Upper lobe of left lung (tissue), 6 donors: ENCODE results near the gene SPTLC3. TPM values are rescaled to one million over a fixed set of nuclear protein-coding genes. Genes with fewer than 3 reads are reported as not detected.

Experiments used
- ATAC-seq, 2 donors: fragments of 200-7000 bp; cut with Tn5 transposase; one replicate each; pipeline ENCODE4 v1.9.1; 2022; ENCODE audit warnings: mild to moderate bottlenecking in 2 of 2, moderate library complexity in 2 of 2; ENCODE audit not compliant: low FRiP score in 2 of 2
- DNase-seq, 2 donors: peaks; one replicate each; pipeline ENCODE4 v3.0.0-alpha.2; 2019 to 2020
- H3K27ac ChIP-seq, 4 donors: fragments of 200-600 bp; sonication (generic); one replicate each; pipeline ENCODE4 v1.5.1; 2016 to 2019
- H3K27me3 ChIP-seq, 4 donors: fragments of 200-600 bp; sonication (generic); one replicate each; pipeline ENCODE4 v1.5.1; 2017 to 2019
- H3K36me3 ChIP-seq, 4 donors: fragments of 200-600 bp; sonication (generic); one replicate each; pipeline ENCODE4 v1.5.1; 2016 to 2019
- H3K4me1 ChIP-seq, 4 donors: fragments of 200-600 bp; sonication (generic); one replicate each; pipeline ENCODE4 v1.5.1; 2018 to 2019
- H3K4me3 ChIP-seq, 4 donors: fragments of 200-600 bp; sonication (generic); one replicate each; pipeline ENCODE4 v1.5.1; 2017 to 2019; ENCODE audit warnings: mild to moderate bottlenecking in 2 of 4, moderate library complexity in 1 of 4
- H3K9me3 ChIP-seq, 4 donors: fragments of 200-600 bp; sonication (generic); one replicate each; pipeline ENCODE4 v1.5.1; 2018 to 2019
- EP300 ChIP-seq, 4 donors: sonication (generic); formaldehyde crosslinking; IDR thresholded peaks; one replicate each; pipeline ENCODE4 v1.5.1; 2017; ENCODE audit warnings: antibody characterized with exemption in 4 of 4, control low read depth in 2 of 4
- POLR2A ChIP-seq, 4 donors: fragments of 450-650 bp; IDR thresholded peaks; one replicate each; pipeline ENCODE4 v1.5.1; 2016 to 2017; ENCODE audit warnings: antibody characterized with exemption in 4 of 4, mild to moderate bottlenecking in 2 of 4
- POLR2AphosphoS5 ChIP-seq, 2 donors: sonication (generic); formaldehyde crosslinking; IDR thresholded peaks; one replicate each; pipeline ENCODE4 v1.5.1; 2017; ENCODE audit warnings: antibody characterized with exemption in 2 of 2
- whole genome bisulfite sequencing, 2 donors: methylation state at CpG; one replicate each; pipeline ENCODE4 v1.1.5; 2017 to 2018; 5-methylcytosine and 5-hydroxymethylcytosine counted together
- total RNA-seq, 6 donors: library from RNA; depleted of rRNA in 4 of 6; stranded (reverse); fragments of >200 nt in 4 of 6; gene quantifications; one replicate each; pipeline versions ENCODE4 v1.1.0 to v1.2.1, GENCODE V29; 2016 to 2021
- TF ChIP-seq, protein P1 (sequence below), 6 experiments: fragments of 450-650 bp in 4 of 6; fragments of 200-600 bp in 2 of 6; sonication (generic) in 2 of 6; IDR thresholded peaks; one replicate each; pipeline ENCODE4 v1.5.1; 2016 to 2019; ENCODE audit warnings: antibody characterized with exemption in 6 of 6
- donor health status: DM: no; HTN: no; CAD: no; lungs with moderate emphysema.
- donor health status: DM: no; HTN: yes; CAD: no; lungs with severe emphysema.

The SPTLC3 gene
- total RNA-seq, 6 donors from 2014 or later = 9.0 to 21.7 (median 15.8) TPM

DNA sequence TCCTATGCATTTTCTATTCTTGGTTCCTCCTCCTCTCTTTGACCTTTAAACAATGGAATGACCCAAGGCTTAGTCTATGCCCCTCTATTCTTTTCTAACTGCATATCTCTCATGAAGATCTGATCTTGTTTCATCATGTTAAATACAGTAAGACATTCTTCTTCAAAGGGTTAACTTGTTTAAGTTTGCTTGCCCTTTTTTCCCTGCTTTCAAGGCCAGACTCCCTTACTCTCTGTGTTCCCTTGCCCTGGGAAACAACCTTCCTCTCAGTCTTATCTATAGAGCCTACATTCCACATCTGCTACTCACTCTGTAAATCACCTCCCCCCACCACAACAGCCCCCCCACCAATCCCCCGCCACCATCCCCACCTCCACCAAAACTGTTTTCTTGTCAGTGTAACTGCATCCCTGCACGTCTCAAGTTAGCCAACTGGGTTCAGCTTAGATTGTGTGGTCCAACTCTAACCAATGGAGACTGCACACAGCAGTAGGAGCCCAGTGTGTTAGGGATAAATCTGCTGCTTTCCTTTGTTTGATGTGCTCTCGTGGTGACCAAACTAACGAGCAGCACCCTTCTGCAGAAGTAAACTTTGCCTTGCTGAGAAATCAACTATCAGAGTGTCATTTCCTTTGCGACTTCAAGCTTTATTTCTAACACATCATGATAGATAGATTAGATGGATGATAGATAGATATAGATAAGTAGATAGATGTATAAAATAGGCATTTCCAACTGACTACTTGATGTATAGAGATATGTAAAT is 12.6 kb downstream of the SPTLC3 start:
- no peak for TF ChIP-seq POLR2A (IDR thresholded peaks at IDR 0.05)
- DNase-seq (no peak), ATAC-seq (no peak)
- no peak overlapping the region for H3K4me3 ChIP-seq
- no peaks in the 10 kb centered on the region for H3K36me3 ChIP-seq
- H3K27me3 ChIP-seq = no peaks in the 10 kb centered on the region
- H3K4me1 ChIP-seq = no peaks in the 10 kb centered on the region
- H3K27ac ChIP-seq = no peak overlapping the region
- peaks cover 0 to 14% (median 2%) of the 10 kb centered on the region in 4 donors for H3K9me3 ChIP-seq
- 91 to 95% methylated on average over 5 of the region's 5 CpGs for WGBS, 2 donors

DNA sequence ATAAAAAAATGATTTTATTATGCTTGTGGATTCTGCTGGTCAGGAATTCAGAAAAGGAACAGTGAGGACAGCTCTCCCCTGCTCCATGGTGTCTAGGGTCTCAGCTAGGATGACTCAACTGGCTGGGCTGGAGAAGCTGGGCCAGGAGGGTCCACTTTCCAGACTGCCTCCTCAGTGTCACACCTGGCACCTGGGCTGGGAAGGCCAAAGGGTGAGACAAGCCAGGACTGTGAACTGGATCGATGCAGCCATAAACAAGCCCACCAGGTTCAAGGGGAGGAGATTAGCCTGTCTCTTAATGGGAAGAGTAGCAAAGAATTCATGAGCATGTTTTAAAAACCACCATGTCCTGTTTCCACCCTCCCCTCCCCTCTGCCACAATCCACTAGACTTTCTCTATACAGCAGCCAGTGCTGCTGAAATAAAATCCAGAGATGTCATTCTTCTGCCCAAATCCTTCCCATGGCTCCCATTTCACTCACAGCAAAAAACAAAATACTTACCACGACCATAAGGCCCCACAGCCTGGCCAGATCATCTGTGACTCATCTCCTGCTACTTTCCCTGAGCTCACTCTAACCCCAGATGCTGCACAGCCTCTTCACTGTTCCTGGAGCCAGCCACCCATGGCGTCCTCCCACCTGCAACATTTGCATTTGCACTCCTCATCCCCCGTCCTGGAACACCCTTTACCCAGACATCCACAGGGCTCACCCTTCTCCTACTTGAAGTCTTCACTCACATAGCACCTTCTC is 13.8 kb downstream of the SPTLC3 start:
- peaks cover 0 to 14% (median 2%) of the 10 kb centered on the region in 4 donors for H3K9me3 ChIP-seq
- H3K4me3 ChIP-seq = no peak overlapping the region
- no peaks in the 10 kb centered on the region for H3K36me3 ChIP-seq
- H3K4me1 ChIP-seq = peaks cover 0 to 5% (median 0%) of the 10 kb centered on the region in 4 donors
- no peak for TF ChIP-seq POLR2AphosphoS5 (IDR thresholded peaks at IDR 0.05)
- no peak for TF ChIP-seq POLR2A (IDR thresholded peaks at IDR 0.05)
- TF ChIP-seq EP300 (IDR thresholded peaks at IDR 0.05) = no peak
- TF ChIP-seq, protein P1, sequence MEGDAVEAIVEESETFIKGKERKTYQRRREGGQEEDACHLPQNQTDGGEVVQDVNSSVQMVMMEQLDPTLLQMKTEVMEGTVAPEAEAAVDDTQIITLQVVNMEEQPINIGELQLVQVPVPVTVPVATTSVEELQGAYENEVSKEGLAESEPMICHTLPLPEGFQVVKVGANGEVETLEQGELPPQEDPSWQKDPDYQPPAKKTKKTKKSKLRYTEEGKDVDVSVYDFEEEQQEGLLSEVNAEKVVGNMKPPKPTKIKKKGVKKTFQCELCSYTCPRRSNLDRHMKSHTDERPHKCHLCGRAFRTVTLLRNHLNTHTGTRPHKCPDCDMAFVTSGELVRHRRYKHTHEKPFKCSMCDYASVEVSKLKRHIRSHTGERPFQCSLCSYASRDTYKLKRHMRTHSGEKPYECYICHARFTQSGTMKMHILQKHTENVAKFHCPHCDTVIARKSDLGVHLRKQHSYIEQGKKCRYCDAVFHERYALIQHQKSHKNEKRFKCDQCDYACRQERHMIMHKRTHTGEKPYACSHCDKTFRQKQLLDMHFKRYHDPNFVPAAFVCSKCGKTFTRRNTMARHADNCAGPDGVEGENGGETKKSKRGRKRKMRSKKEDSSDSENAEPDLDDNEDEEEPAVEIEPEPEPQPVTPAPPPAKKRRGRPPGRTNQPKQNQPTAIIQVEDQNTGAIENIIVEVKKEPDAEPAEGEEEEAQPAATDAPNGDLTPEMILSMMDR (IDR thresholded peaks at IDR 0.05) = no peak
- 69 to 72% methylated on average over 4 of the region's 4 CpGs for WGBS, 2 donors
- no peak overlapping the region for H3K27ac ChIP-seq
- no peak for ATAC-seq
- DNase-seq = no peak
- H3K27me3 ChIP-seq = no peaks in the 10 kb centered on the region

DNA sequence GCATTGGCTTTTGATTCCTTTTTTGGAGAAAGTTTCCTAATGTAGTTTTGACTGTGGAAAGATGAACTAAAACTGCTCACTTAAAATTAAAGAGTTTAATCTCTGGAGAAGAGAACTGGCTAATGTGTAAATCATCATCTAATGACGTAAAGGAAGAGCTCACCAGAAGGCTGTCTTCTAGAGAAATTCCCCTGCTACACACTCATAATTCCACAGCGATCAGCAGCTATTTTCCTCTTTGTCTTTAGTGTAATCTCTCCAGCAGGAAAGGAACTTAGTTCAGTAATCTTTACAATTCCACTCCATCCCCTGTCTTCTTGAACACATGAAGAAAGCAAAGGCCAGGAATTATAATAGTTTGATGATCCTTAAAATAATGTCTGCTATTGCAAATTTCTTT is 15.8 kb downstream of the SPTLC3 start:
- no peaks in the 10 kb centered on the region for H3K27me3 ChIP-seq
- H3K4me3 ChIP-seq = no peak overlapping the region
- H3K4me1 ChIP-seq = peaks cover 0 to 10% (median 4%) of the 10 kb centered on the region in 4 donors
- no peaks in the 10 kb centered on the region for H3K36me3 ChIP-seq
- peaks cover 0 to 14% (median 2%) of the 10 kb centered on the region in 4 donors for H3K9me3 ChIP-seq
- no peak for TF ChIP-seq EP300 (IDR thresholded peaks at IDR 0.05)
- TF ChIP-seq POLR2AphosphoS5 (IDR thresholded peaks at IDR 0.05) = no peak
- no peak for TF ChIP-seq POLR2A (IDR thresholded peaks at IDR 0.05)
- TF ChIP-seq, protein P1 (IDR thresholded peaks at IDR 0.05) = no peak
- 77 to 81% methylated on average over 2 of the region's 2 CpGs for WGBS, 2 donors
- no peak for DNase-seq
- H3K27ac ChIP-seq = no peak overlapping the region
- ATAC-seq = no peak

DNA sequence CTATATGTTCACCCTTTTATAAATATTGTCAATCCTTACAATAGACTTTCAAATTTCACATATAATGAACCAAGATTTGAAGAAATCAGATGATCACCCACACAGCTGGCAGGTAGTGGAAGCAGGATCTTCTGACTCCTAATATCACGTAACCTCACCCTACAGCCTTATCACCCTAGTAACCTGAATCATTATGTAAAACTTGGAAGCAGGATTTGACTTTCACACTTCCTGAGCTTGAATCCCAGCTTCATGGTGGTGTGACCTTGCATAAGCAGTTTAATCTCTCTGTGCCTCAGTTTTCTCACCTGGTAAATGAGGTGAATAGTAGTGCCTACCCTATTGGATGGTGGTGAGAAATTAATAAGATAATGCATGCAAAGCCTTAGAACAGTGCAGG is 16.4 kb downstream of the SPTLC3 start:
- TF ChIP-seq, protein P1 (IDR thresholded peaks at IDR 0.05) = no peak
- no peak for TF ChIP-seq EP300 (IDR thresholded peaks at IDR 0.05)

DNA sequence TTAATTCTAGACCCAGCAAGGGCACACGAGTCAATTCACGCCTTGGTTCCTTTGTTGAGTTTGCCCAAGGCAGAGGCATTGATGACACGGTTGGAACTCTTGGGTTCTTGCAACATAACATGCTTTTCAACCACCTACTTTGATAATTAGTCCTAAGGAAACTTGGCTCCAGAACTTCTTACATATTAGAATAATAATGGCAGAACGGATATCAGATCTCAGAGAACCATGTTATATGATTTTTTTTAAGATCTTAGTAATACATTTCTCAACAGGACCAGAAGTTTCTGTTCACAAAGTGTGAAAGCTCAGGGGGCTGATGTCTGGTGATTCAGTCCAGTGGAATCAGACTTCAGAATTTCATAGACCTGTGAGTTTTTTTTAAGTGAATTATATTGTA is 19.2 kb downstream of the SPTLC3 start:
- TF ChIP-seq, protein P1 (IDR thresholded peaks at IDR 0.05) = no peak
- TF ChIP-seq EP300 (IDR thresholded peaks at IDR 0.05) (no peak), POLR2A (IDR thresholded peaks at IDR 0.05) (no peak), POLR2AphosphoS5 (IDR thresholded peaks at IDR 0.05) (no peak)
- H3K36me3 ChIP-seq = no peaks in the 10 kb centered on the region
- DNase-seq (no peak), ATAC-seq (no peak)
- 56 to 58% methylated on average over 4 of the region's 4 CpGs for WGBS, 2 donors
- no peaks in the 10 kb centered on the region for H3K27me3 ChIP-seq
- H3K9me3 ChIP-seq = no peaks in the 10 kb centered on the region
- peaks cover 0 to 14% (median 7%) of the 10 kb centered on the region in 4 donors for H3K4me1 ChIP-seq
- H3K4me3 ChIP-seq = no peak overlapping the region
- no peak overlapping the region for H3K27ac ChIP-seq

More for the DNA sequence above, 16.4 kb downstream of the SPTLC3 start:
- peaks cover 0 to 14% (median 7%) of the 10 kb centered on the region in 4 donors for H3K4me1 ChIP-seq
- H3K9me3 ChIP-seq = peaks cover 0 to 14% (median 2%) of the 10 kb centered on the region in 4 donors
- no peak overlapping the region for H3K27ac ChIP-seq
- 100% methylated on average over 1 of the region's 1 CpG for WGBS, 2 donors
- H3K36me3 ChIP-seq = no peaks in the 10 kb centered on the region
- no peak overlapping the region for H3K4me3 ChIP-seq
- ATAC-seq = no peak
- no peaks in the 10 kb centered on the region for H3K27me3 ChIP-seq
- DNase-seq = no peak
